Measurements from ENCODE around the gene CHST11. TPM values are rescaled to one million over a fixed set of nuclear protein-coding genes. Genes with fewer than 3 reads are reported as not detected.

Gene CHST11
- total and polyA plus RNA-seq, 4 donors: 0.57 to 11.1 (median 3.7) TPM

DNA sequence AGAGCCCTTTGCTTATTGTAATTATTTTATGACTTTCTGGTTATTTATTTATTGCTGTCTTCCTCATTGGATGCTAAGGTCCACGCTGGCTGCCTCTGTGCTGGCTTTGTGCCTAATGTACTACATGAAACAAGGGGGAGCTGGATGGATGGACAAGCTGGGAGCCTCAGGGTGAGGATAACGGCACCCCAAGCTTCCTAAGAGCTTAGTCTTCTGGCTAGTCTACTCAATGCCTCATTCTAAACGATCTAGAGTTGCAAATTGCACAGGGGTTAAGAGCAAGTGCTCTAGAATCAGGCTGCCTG lies 172.0 kb downstream of the CHST11 start (continued):
- TF ChIP-seq, protein P1, sequence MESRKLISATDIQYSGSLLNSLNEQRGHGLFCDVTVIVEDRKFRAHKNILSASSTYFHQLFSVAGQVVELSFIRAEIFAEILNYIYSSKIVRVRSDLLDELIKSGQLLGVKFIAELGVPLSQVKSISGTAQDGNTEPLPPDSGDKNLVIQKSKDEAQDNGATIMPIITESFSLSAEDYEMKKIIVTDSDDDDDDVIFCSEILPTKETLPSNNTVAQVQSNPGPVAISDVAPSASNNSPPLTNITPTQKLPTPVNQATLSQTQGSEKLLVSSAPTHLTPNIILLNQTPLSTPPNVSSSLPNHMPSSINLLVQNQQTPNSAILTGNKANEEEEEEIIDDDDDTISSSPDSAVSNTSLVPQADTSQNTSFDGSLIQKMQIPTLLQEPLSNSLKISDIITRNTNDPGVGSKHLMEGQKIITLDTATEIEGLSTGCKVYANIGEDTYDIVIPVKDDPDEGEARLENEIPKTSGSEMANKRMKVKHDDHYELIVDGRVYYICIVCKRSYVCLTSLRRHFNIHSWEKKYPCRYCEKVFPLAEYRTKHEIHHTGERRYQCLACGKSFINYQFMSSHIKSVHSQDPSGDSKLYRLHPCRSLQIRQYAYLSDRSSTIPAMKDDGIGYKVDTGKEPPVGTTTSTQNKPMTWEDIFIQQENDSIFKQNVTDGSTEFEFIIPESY (IDR thresholded peaks at IDR 0.05): no peak
- no peak for TF ChIP-seq MAX (IDR thresholded peaks at IDR 0.05)
- TF ChIP-seq HNF4A (conservative IDR thresholded peaks at IDR 0.05): no peak
- TF ChIP-seq RXRA (IDR thresholded peaks at IDR 0.05): no peak

GRCh38 chr12:104630230-104630670 lies 173.5 kb downstream of the CHST11 start:
- Histone ChIP-seq H3K36me3 (ENCODE audit: control insufficient read depth in 4 of 4, insufficient read depth in 3 of 4, low read depth in 1 of 4, low read length in 3 of 4) (no peaks in the 10 kb centered on the region), H3K4me1 (ENCODE audit: control insufficient read depth in 4 of 4, insufficient read depth in 4 of 4, low read length in 3 of 4) (no peaks in the 10 kb centered on the region)

GRCh38 chr12:104631867-104632266 lies 175.1 kb downstream of the CHST11 start:
- Histone ChIP-seq H3K4me3 (ENCODE audit: low read depth in 1 of 3, low read length in 3 of 3) (no peak overlapping the region), H3K27ac (ENCODE audit: low read depth in 1 of 2, low read length in 2 of 2) (no peak overlapping the region), H3K9ac (ENCODE audit: low read depth in 1 of 2, low read length in 2 of 2) (no peak overlapping the region), H3K4me1 (ENCODE audit: control insufficient read depth in 4 of 4, insufficient read depth in 4 of 4, low read length in 3 of 4) (no peaks in the 10 kb centered on the region), H3K9me3 (ENCODE audit: control insufficient read depth in 4 of 4, low read length in 3 of 4) (no peaks in the 10 kb centered on the region), H3K36me3 (ENCODE audit: control insufficient read depth in 4 of 4, insufficient read depth in 3 of 4, low read depth in 1 of 4, low read length in 3 of 4) (no peaks in the 10 kb centered on the region), H3K27me3 (ENCODE audit: control insufficient read depth in 4 of 4, insufficient read depth in 4 of 4, low read length in 3 of 4) (no peaks in the 10 kb centered on the region)
- DNase-seq (ENCODE audit: low spot score): no peak
- WGBS: 90% methylated on average over 8 of the region's 8 CpGs
- TF ChIP-seq, protein P2, sequence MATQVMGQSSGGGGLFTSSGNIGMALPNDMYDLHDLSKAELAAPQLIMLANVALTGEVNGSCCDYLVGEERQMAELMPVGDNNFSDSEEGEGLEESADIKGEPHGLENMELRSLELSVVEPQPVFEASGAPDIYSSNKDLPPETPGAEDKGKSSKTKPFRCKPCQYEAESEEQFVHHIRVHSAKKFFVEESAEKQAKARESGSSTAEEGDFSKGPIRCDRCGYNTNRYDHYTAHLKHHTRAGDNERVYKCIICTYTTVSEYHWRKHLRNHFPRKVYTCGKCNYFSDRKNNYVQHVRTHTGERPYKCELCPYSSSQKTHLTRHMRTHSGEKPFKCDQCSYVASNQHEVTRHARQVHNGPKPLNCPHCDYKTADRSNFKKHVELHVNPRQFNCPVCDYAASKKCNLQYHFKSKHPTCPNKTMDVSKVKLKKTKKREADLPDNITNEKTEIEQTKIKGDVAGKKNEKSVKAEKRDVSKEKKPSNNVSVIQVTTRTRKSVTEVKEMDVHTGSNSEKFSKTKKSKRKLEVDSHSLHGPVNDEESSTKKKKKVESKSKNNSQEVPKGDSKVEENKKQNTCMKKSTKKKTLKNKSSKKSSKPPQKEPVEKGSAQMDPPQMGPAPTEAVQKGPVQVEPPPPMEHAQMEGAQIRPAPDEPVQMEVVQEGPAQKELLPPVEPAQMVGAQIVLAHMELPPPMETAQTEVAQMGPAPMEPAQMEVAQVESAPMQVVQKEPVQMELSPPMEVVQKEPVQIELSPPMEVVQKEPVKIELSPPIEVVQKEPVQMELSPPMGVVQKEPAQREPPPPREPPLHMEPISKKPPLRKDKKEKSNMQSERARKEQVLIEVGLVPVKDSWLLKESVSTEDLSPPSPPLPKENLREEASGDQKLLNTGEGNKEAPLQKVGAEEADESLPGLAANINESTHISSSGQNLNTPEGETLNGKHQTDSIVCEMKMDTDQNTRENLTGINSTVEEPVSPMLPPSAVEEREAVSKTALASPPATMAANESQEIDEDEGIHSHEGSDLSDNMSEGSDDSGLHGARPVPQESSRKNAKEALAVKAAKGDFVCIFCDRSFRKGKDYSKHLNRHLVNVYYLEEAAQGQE (IDR thresholded peaks at IDR 0.05): no peak
- TF ChIP-seq RAD21 (IDR thresholded peaks at IDR 0.05) (no peak), HNF4G (IDR thresholded peaks at IDR 0.05) (no peak), MAX (IDR thresholded peaks at IDR 0.05) (no peak), HNF4A (conservative IDR thresholded peaks at IDR 0.05) (no peak), EGR1 (IDR thresholded peaks at IDR 0.05; ENCODE audit: low read depth in 2 of 2) (no peak), RXRA (IDR thresholded peaks at IDR 0.05) (no peak)
- TF ChIP-seq, protein P3, sequence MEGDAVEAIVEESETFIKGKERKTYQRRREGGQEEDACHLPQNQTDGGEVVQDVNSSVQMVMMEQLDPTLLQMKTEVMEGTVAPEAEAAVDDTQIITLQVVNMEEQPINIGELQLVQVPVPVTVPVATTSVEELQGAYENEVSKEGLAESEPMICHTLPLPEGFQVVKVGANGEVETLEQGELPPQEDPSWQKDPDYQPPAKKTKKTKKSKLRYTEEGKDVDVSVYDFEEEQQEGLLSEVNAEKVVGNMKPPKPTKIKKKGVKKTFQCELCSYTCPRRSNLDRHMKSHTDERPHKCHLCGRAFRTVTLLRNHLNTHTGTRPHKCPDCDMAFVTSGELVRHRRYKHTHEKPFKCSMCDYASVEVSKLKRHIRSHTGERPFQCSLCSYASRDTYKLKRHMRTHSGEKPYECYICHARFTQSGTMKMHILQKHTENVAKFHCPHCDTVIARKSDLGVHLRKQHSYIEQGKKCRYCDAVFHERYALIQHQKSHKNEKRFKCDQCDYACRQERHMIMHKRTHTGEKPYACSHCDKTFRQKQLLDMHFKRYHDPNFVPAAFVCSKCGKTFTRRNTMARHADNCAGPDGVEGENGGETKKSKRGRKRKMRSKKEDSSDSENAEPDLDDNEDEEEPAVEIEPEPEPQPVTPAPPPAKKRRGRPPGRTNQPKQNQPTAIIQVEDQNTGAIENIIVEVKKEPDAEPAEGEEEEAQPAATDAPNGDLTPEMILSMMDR (IDR thresholded peaks at IDR 0.05; ENCODE audit: low read depth, low read length, missing input control): no peak

More at GRCh38 chr12:104630230-104630670, 173.5 kb downstream of the CHST11 start:
- 71% methylated on average over 6 of the region's 6 CpGs for WGBS
- Histone ChIP-seq H3K9me3 (ENCODE audit: control insufficient read depth in 4 of 4, low read length in 3 of 4) (no peaks in the 10 kb centered on the region), H3K9ac (ENCODE audit: low read depth in 1 of 2, low read length in 2 of 2) (no peak overlapping the region), H3K27ac (ENCODE audit: low read depth in 1 of 2, low read length in 2 of 2) (no peak overlapping the region), H3K4me3 (ENCODE audit: low read depth in 1 of 3, low read length in 3 of 3) (no peak overlapping the region), H3K27me3 (ENCODE audit: control insufficient read depth in 4 of 4, insufficient read depth in 4 of 4, low read length in 3 of 4) (no peaks in the 10 kb centered on the region)
- DNase-seq (ENCODE audit: low spot score): no peak
- no peak for TF ChIP-seq RAD21 (IDR thresholded peaks at IDR 0.05)
- TF ChIP-seq FOXA1 (IDR thresholded peaks at IDR 0.05): no peak
- TF ChIP-seq, protein P2 (IDR thresholded peaks at IDR 0.05): no peak
- TF ChIP-seq, protein P3 (IDR thresholded peaks at IDR 0.05; ENCODE audit: low read depth, low read length, missing input control): no peak
- TF ChIP-seq TAF1 (conservative IDR thresholded peaks at IDR 0.05): no peak
- TF ChIP-seq FOXA2 (IDR thresholded peaks at IDR 0.05): no peak
- no peak for TF ChIP-seq SP1 (IDR thresholded peaks at IDR 0.05)

Data from liver (tissue), 9 donors.